ELF-1 (cell line): ENCODE data around the gene MIOX.
"Not testable (repeated sequence)": the region's sequence is repeated elsewhere in the genome, so short reads cannot be mapped to it uniquely, and the experiment has no call there.

Experiments
- DNase-seq: peaks from one replicate; pipeline ENCODE4 v3.0.0-alpha.2; 2016; ENCODE audit warnings: low read depth, low spot score

MIOX gene

GRCh38 chr22:50516891-50517290, 30.2 kb downstream of the MIOX start:
- no peak for DNase-seq

GRCh38 chr22:50517495-50518260, 31.0 kb downstream of the MIOX start:
- no peak for DNase-seq

GRCh38 chr22:50518606-50519005, 31.9 kb downstream of the MIOX start:
- no peak for DNase-seq

GRCh38 chr22:50519151-50519550, 32.5 kb downstream of the MIOX start:
- no peak for DNase-seq

GRCh38 chr22:50520184-50520583, 33.5 kb downstream of the MIOX start:
- not testable (repeated sequence) for DNase-seq

- DNase-seq, result no peak
Measured at GRCh38 chr22:50520826-50521453, 34.3 kb downstream of the MIOX start.

GRCh38 chr22:50521710-50522109, 35.1 kb downstream of the MIOX start:
- DNase-seq, result no peak

GRCh38 chr22:50522208-50522805, 35.6 kb downstream of the MIOX start:
- DNase-seq, result no peak

- DNase-seq, result no peak
Measured at GRCh38 chr22:50522806-50523438, 36.3 kb downstream of the MIOX start.

GRCh38 chr22:50523458-50523805, 36.8 kb downstream of the MIOX start:
- no peak for DNase-seq

- DNase-seq, result peak; percentile 76
Measured at GRCh38 chr22:50523806-50524675, 37.4 kb downstream of the MIOX start.

- no peak for DNase-seq
Measured at GRCh38 chr22:50524676-50525103, 38.0 kb downstream of the MIOX start.

GRCh38 chr22:50525104-50525857, 38.6 kb downstream of the MIOX start, which contains the start of gene SCO2:
SCO2 (minus strand) TSS chr22:50525598; CDS start chr22:50524411, 1,187 bp downstream.
- peak; percentile 98 for DNase-seq

GRCh38 chr22:50525858-50526107, 39.1 kb downstream of the MIOX start:
- DNase-seq, result no peak

GRCh38 chr22:50526108-50526833, 39.6 kb downstream of the MIOX start:
- DNase-seq, result peak; percentile 74

GRCh38 chr22:50526834-50527801, 40.5 kb downstream of the MIOX start:
- peak; percentile 59 for DNase-seq

GRCh38 chr22:50527921-50528681, 41.4 kb downstream of the MIOX start:
- no peak for DNase-seq

GRCh38 chr22:50528682-50529415, 42.2 kb downstream of the MIOX start:
- DNase-seq, result no peak
